ENCODE data around the gene DDX10. TPM values are rescaled to one million over a fixed set of nuclear protein-coding genes. Genes with fewer than 3 reads are reported as not detected.

The DDX10 gene
- polyA plus RNA-seq, 1 of the 3 experiments (the other 2 are of a cell fraction) = 35.8 TPM

DNA sequence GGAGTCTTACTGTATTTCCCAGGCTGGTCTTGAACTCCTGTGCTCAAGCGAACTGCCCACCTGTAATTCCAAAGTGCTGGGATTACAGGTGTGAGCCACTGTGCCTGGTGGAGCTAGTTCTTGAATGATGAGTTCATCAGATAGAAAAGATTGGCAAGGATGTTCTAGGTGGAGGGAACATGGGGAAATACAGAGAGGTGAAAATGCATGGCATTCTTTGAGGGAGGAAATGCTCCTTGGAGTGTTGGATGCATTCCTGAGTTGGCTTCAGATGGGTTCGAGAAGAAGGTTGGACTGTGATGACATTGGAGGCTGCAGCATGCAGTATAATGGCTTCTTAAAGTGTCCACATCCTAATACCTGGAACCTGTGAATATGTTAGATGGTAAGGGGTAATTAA, 4.4 kb downstream of the DDX10 start:
- Histone ChIP-seq H3K4me3 (ENCODE audit: low read depth in 2 of 2, low read length in 1 of 2) (no peak overlapping the region), H3K9ac (no peak overlapping the region), H3K27me3 (ENCODE audit: insufficient read depth) (no peaks in the 10 kb centered on the region), H2AFZ (ENCODE audit: low read depth) (no peak overlapping the region), H3K79me2 (ENCODE audit: insufficient read depth) (peaks cover 92% of the 10 kb centered on the region), H3K4me1 (ENCODE audit: control insufficient read depth in 1 of 2, insufficient read depth in 2 of 2, low read depth in 1 of 2, low read length in 1 of 2) (peaks cover 16 to 22% of the 10 kb centered on the region in 2 experiments; a peak in 3 of 4 replicates), H3K9me2 (no peaks in the 10 kb centered on the region), H3K9me3 (no peaks in the 10 kb centered on the region), H4K20me1 (ENCODE audit: insufficient read depth) (no peaks in the 10 kb centered on the region), H3F3A (replicated peaks; ENCODE audit: insufficient read depth) (no peaks in the 10 kb centered on the region), H3K4me2 (no peak overlapping the region), H3K36me3 (replicated peaks in 1 of 2; ENCODE audit: control insufficient read depth in 1 of 2, insufficient read depth in 2 of 2, low read length in 1 of 2) (peaks cover 0 to 15% of the 10 kb centered on the region in 2 experiments), H3K27ac (ENCODE audit: low read depth in 2 of 2, low read length in 1 of 2) (no peak overlapping the region)
- POLR2A ChIA-PET = no interaction called here
- WGBS (ENCODE audit: low lambda C conversion rate) = 92% methylated on average over 2 of the region's 2 CpGs
- CTCF ChIA-PET = interaction anchor here (0.5 kb wide), 1 partner anchor 1128 kb away, joined by 3 read pairs; no protein-coding TSS in a partner anchor
- TF ChIP-seq TCF12 (IDR thresholded peaks at IDR 0.05) (no peak), SIN3A (IDR thresholded peaks at IDR 0.05; ENCODE audit: borderline replicate concordance, low read depth, low read length) (no peak)
- DNase-seq = no peak

DNA sequence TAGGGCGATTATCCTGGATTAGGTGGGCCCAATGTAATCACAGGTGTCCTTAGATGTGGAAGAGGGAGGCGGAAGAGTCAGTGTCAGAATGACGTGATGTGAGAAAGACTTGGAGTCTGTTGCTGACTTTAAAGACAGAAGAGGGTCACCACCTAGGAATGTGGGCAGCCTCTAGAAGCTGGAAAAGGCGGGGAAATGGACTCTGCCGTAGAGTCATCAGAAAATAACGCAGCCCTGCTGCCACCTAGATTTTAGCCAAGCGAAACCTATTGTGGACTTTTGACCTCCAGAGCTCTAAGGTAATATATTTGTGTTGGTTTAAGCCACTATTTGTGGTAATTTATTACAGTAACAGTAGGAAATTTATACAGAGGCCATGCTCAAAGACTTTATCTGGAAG, 4.8 kb downstream of the DDX10 start:
- WGBS (ENCODE audit: low lambda C conversion rate) = 97% methylated on average over 7 of the region's 7 CpGs
- no peak overlapping the region for H3K4me3 ChIP-seq (ENCODE audit: low read depth in 2 of 2, low read length in 1 of 2)
- H4K20me1 ChIP-seq (ENCODE audit: insufficient read depth) = no peaks in the 10 kb centered on the region
- no peaks in the 10 kb centered on the region for H3F3A ChIP-seq (replicated peaks; ENCODE audit: insufficient read depth)
- POLR2A ChIA-PET = no interaction called here
- H3K79me2 ChIP-seq (ENCODE audit: insufficient read depth) = peaks cover 95% of the 10 kb centered on the region
- H3K4me2 ChIP-seq = no peak overlapping the region
- CTCF ChIA-PET = interaction anchor here (0.9 kb wide), 1 partner anchor 28 kb away, joined by 5 read pairs; no protein-coding TSS in a partner anchor
- no peak overlapping the region for H3K27ac ChIP-seq (ENCODE audit: low read depth in 2 of 2, low read length in 1 of 2)
- TF ChIP-seq SIN3A (IDR thresholded peaks at IDR 0.05; ENCODE audit: borderline replicate concordance, low read depth, low read length) = no peak
- TF ChIP-seq, protein P1, sequence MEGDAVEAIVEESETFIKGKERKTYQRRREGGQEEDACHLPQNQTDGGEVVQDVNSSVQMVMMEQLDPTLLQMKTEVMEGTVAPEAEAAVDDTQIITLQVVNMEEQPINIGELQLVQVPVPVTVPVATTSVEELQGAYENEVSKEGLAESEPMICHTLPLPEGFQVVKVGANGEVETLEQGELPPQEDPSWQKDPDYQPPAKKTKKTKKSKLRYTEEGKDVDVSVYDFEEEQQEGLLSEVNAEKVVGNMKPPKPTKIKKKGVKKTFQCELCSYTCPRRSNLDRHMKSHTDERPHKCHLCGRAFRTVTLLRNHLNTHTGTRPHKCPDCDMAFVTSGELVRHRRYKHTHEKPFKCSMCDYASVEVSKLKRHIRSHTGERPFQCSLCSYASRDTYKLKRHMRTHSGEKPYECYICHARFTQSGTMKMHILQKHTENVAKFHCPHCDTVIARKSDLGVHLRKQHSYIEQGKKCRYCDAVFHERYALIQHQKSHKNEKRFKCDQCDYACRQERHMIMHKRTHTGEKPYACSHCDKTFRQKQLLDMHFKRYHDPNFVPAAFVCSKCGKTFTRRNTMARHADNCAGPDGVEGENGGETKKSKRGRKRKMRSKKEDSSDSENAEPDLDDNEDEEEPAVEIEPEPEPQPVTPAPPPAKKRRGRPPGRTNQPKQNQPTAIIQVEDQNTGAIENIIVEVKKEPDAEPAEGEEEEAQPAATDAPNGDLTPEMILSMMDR (IDR thresholded peaks at IDR 0.05) = no peak
- no peak for TF ChIP-seq TCF12 (IDR thresholded peaks at IDR 0.05)
- TF ChIP-seq EZH2phosphoT487 (IDR thresholded peaks at IDR 0.05; ENCODE audit: borderline replicate concordance, low read depth) = no peak
- no peak for TF ChIP-seq RXRA (IDR thresholded peaks at IDR 0.05; ENCODE audit: borderline replicate concordance, low read depth)
- no peak for TF ChIP-seq MXI1 (IDR thresholded peaks at IDR 0.05; ENCODE audit: low read depth, low read length)
- TF ChIP-seq, protein P2, sequence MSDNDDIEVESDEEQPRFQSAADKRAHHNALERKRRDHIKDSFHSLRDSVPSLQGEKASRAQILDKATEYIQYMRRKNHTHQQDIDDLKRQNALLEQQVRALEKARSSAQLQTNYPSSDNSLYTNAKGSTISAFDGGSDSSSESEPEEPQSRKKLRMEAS (IDR thresholded peaks at IDR 0.05; ENCODE audit: low read depth) = no peak
- TF ChIP-seq MEF2A (IDR thresholded peaks at IDR 0.05; ENCODE audit: borderline replicate concordance, low read depth) = no peak
- TF ChIP-seq, protein P3, sequence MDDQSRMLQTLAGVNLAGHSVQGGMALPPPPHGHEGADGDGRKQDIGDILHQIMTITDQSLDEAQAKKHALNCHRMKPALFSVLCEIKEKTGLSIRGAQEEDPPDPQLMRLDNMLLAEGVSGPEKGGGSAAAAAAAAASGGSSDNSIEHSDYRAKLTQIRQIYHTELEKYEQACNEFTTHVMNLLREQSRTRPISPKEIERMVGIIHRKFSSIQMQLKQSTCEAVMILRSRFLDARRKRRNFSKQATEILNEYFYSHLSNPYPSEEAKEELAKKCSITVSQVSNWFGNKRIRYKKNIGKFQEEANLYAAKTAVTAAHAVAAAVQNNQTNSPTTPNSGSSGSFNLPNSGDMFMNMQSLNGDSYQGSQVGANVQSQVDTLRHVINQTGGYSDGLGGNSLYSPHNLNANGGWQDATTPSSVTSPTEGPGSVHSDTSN (IDR thresholded peaks at IDR 0.05) = no peak
- TF ChIP-seq, protein P4, sequence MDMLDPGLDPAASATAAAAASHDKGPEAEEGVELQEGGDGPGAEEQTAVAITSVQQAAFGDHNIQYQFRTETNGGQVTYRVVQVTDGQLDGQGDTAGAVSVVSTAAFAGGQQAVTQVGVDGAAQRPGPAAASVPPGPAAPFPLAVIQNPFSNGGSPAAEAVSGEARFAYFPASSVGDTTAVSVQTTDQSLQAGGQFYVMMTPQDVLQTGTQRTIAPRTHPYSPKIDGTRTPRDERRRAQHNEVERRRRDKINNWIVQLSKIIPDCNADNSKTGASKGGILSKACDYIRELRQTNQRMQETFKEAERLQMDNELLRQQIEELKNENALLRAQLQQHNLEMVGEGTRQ (IDR thresholded peaks at IDR 0.05; ENCODE audit: borderline replicate concordance, low read depth, low read length) = no peak
- no peak for TF ChIP-seq RFX5 (IDR thresholded peaks at IDR 0.05; ENCODE audit: low read length)
- TF ChIP-seq, protein P5, sequence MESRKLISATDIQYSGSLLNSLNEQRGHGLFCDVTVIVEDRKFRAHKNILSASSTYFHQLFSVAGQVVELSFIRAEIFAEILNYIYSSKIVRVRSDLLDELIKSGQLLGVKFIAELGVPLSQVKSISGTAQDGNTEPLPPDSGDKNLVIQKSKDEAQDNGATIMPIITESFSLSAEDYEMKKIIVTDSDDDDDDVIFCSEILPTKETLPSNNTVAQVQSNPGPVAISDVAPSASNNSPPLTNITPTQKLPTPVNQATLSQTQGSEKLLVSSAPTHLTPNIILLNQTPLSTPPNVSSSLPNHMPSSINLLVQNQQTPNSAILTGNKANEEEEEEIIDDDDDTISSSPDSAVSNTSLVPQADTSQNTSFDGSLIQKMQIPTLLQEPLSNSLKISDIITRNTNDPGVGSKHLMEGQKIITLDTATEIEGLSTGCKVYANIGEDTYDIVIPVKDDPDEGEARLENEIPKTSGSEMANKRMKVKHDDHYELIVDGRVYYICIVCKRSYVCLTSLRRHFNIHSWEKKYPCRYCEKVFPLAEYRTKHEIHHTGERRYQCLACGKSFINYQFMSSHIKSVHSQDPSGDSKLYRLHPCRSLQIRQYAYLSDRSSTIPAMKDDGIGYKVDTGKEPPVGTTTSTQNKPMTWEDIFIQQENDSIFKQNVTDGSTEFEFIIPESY (IDR thresholded peaks at IDR 0.05; ENCODE audit: borderline replicate concordance, low read depth) = no peak
- peaks cover 0 to 15% of the 10 kb centered on the region in 2 experiments for H3K36me3 ChIP-seq (replicated peaks in 1 of 2; ENCODE audit: control insufficient read depth in 1 of 2, insufficient read depth in 2 of 2, low read length in 1 of 2)
- H3K9ac ChIP-seq = no peak overlapping the region
- H2AFZ ChIP-seq (ENCODE audit: low read depth) = no peak overlapping the region
- no peaks in the 10 kb centered on the region for H3K9me3 ChIP-seq
- DNase-seq = no peak
- no peaks in the 10 kb centered on the region for H3K9me2 ChIP-seq
- peaks cover 16 to 22% of the 10 kb centered on the region in 2 experiments; a peak in 3 of 4 replicates for H3K4me1 ChIP-seq (ENCODE audit: control insufficient read depth in 1 of 2, insufficient read depth in 2 of 2, low read depth in 1 of 2, low read length in 1 of 2)
- no peaks in the 10 kb centered on the region for H3K27me3 ChIP-seq (ENCODE audit: insufficient read depth)

Data from SK-N-SH (cell line).